IMR-90 (cell line): ENCODE data around the gene ULK1. TPM values are rescaled to one million over a fixed set of nuclear protein-coding genes. Genes with fewer than 3 reads are reported as not detected.

ENCODE experiments used
- ATAC-seq: fragments of 200-7000 bp; cut with Tn5 transposase; 2 replicates; pipeline ENCODE4 v1.9.1; 2020; ENCODE audit warnings: low read depth, mild to moderate bottlenecking, moderate library complexity
- BruUV-seq: library from RNA; stranded (reverse); fragments of 400-500 nt; replicated peaks from 2 replicates; lab custom pipeline; 2021; lab: Mats Ljungman, UMichigan
- CTCF ChIA-PET: fragments of 300-600 bp; formaldehyde crosslinking; extraction: SDS; loops from one replicate; lab custom pipeline; 2021; ENCODE audit warnings: antibody characterized with exemption; lab: Yijun Ruan, JAX
- POLR2A ChIA-PET: fragments of 300-600 bp; sonication (Branson Sonifier 250); formaldehyde crosslinking; loops from one replicate; lab custom pipeline; 2022; ENCODE audit warnings: antibody characterized with exemption; ENCODE audit not compliant: unreplicated experiment; lab: Charles Lee
- DNase-seq: peaks from one replicate; pipeline ENCODE4 v3.0.0; 2013
- H2AFZ ChIP-seq: replicated peaks from 2 replicates; pipeline ENCODE3; 2013; ENCODE audit warnings: low read length, mild to moderate bottlenecking; ENCODE audit not compliant: poor library complexity
- H2AK5ac ChIP-seq: 2 replicates; pipeline ENCODE4 v1.6.1; 2013; ENCODE audit warnings: low read depth, low read length, inconsistent platforms
- H2AK9ac ChIP-seq: replicated peaks from 2 replicates; pipeline ENCODE3; 2013; ENCODE audit warnings: mild to moderate bottlenecking, low read depth, low read length, moderate library complexity; ENCODE audit not compliant: poor library complexity
- H2BK120ac ChIP-seq: 2 replicates; pipeline ENCODE4 v1.6.1; 2013; ENCODE audit warnings: low read depth, low read length, inconsistent platforms
- H2BK15ac ChIP-seq: 3 replicates; pipeline ENCODE4 v1.6.1; 2013; ENCODE audit warnings: low read depth, low read length, inconsistent platforms
- H2BK20ac ChIP-seq: 2 replicates; pipeline ENCODE4 v1.6.1; 2013; ENCODE audit warnings: low read depth, mild to moderate bottlenecking, inconsistent platforms, low read length, moderate library complexity
- H2BK5ac ChIP-seq: 2 replicates; pipeline ENCODE4 v1.6.1; 2013; ENCODE audit warnings: mild to moderate bottlenecking, low read depth, low read length, inconsistent platforms; ENCODE audit not compliant: poor library complexity, severe bottlenecking
- H3K14ac ChIP-seq: replicated peaks from 2 replicates; pipeline ENCODE4 v1.6.1; 2013; ENCODE audit warnings: low read depth, low read length, inconsistent platforms
- H3K18ac ChIP-seq: 2 replicates; pipeline ENCODE4 v1.6.1; 2013; ENCODE audit warnings: low read depth, low read length, control low read depth
- H3K23ac ChIP-seq: 2 replicates; pipeline ENCODE4 v1.6.1; 2013; ENCODE audit warnings: low read depth, low read length, inconsistent platforms
- H3K27ac ChIP-seq: 2 replicates; pipeline ENCODE4 v1.5.1; 2013; ENCODE audit warnings: mild to moderate bottlenecking, control low read depth, low read length; ENCODE audit not compliant: insufficient read depth
- H3K27me3 ChIP-seq: 2 replicates; pipeline ENCODE4 v1.6.1; 2013; ENCODE audit warnings: low read length; ENCODE audit not compliant: control insufficient read depth, insufficient read depth
- H3K36me3 ChIP-seq: 2 replicates; pipeline ENCODE4 v1.6.1; 2013; ENCODE audit warnings: low read length, mixed read lengths; ENCODE audit not compliant: control insufficient read depth, insufficient read depth
- H3K4ac ChIP-seq: 2 replicates; pipeline ENCODE4 v1.6.1; 2013; ENCODE audit warnings: low read depth, low read length, inconsistent platforms
- H3K4me1 ChIP-seq: 2 replicates; pipeline ENCODE4 v1.6.1; 2013; ENCODE audit warnings: low read length, mixed read lengths; ENCODE audit not compliant: control insufficient read depth, insufficient read depth
- H3K4me2 ChIP-seq: 2 replicates; pipeline ENCODE4 v1.6.1; 2013; ENCODE audit warnings: low read depth, mild to moderate bottlenecking, control low read depth, low read length, moderate library complexity
- H3K4me3 ChIP-seq: 2 replicates; pipeline ENCODE4 v1.5.1; 2013; ENCODE audit warnings: low read depth, mild to moderate bottlenecking, control low read depth, low read length, moderate library complexity; ENCODE audit not compliant: insufficient read depth
- H3K56ac ChIP-seq: 2 replicates; pipeline ENCODE4 v1.6.1; 2013; ENCODE audit warnings: low read length, inconsistent platforms; ENCODE audit not compliant: insufficient read depth; ENCODE audit errors: extremely low read depth
- H3K79me1 ChIP-seq, 2 experiments: 2 replicates each; pipeline ENCODE4 v1.6.1; 2013; ENCODE audit warnings: low read length in 2 of 2, inconsistent platforms in 1 of 2, low read depth in 1 of 2
- H3K9ac ChIP-seq: 2 replicates; pipeline ENCODE4 v1.6.1; 2013; ENCODE audit warnings: low read depth, low read length, control low read depth
- H3K9me1 ChIP-seq: 2 replicates; pipeline ENCODE4 v1.6.1; 2013; ENCODE audit warnings: low read length, inconsistent platforms; ENCODE audit not compliant: insufficient read depth
- H3K9me3 ChIP-seq: 2 replicates; pipeline ENCODE4 v1.6.1; 2013; ENCODE audit warnings: low read length; ENCODE audit not compliant: control insufficient read depth, insufficient read depth
- H4K20me1 ChIP-seq: 2 replicates; pipeline ENCODE4 v1.6.1; 2013; ENCODE audit warnings: low read length, inconsistent platforms; ENCODE audit not compliant: insufficient read depth
- H4K5ac ChIP-seq: 2 replicates; pipeline ENCODE4 v1.6.1; 2013; ENCODE audit warnings: mild to moderate bottlenecking, low read depth, low read length, control low read depth
- H4K8ac ChIP-seq, 2 experiments: 2 replicates each; pipeline ENCODE4 v1.6.1; 2013; ENCODE audit warnings: low read depth in 2 of 2, low read length in 2 of 2, control low read depth in 1 of 2, inconsistent platforms in 1 of 2
- H4K91ac ChIP-seq: 2 replicates; pipeline ENCODE4 v1.6.1; 2013; ENCODE audit warnings: low read depth, low read length, inconsistent platforms; ENCODE audit not compliant: insufficient read depth
- BHLHE40 ChIP-seq: fragments of 150-350 bp; IDR thresholded peaks from 2 replicates; pipeline ENCODE4 v1.6.1; 2016; ENCODE audit warnings: mild to moderate bottlenecking, low read depth, low read length
- CEBPB ChIP-seq: IDR thresholded peaks from 2 replicates; pipeline ENCODE4 v1.6.1; 2012; ENCODE audit warnings: low read depth, low read length, improper control_type of control experiment
- CHD1 ChIP-seq: IDR thresholded peaks from 2 replicates; pipeline ENCODE4 v1.6.1; 2012; ENCODE audit warnings: low read depth, low read length, improper control_type of control experiment
- CTCF ChIP-seq: conservative IDR thresholded peaks from 2 replicates; pipeline ENCODE4 v1.5.1; 2012; ENCODE audit warnings: mild to moderate bottlenecking, low read depth, low read length, improper control_type of control experiment
- FOS ChIP-seq: fragments of 150-350 bp; IDR thresholded peaks from 2 replicates; pipeline ENCODE4 v1.6.1; 2016; ENCODE audit warnings: low read depth, low read length
- MAFK ChIP-seq: IDR thresholded peaks from 2 replicates; pipeline ENCODE4 v1.6.1; 2012; ENCODE audit warnings: low read depth, low read length, improper control_type of control experiment
- MXI1 ChIP-seq: IDR thresholded peaks from 2 replicates; pipeline ENCODE4 v1.6.1; 2012; ENCODE audit warnings: low read depth, mild to moderate bottlenecking, low read length, moderate library complexity, borderline replicate concordance
- NFE2L2 ChIP-seq: fragments of 150-350 bp; IDR thresholded peaks from 2 replicates; pipeline ENCODE4 v1.6.1; 2016; ENCODE audit warnings: low read depth, mild to moderate bottlenecking, low read length
- POLR2A ChIP-seq: IDR thresholded peaks from 2 replicates; pipeline ENCODE4 v1.6.1; 2012; ENCODE audit warnings: mild to moderate bottlenecking, low read depth, low read length
- WGBS, 2 experiments: methylation state at CpG; one replicate each; pipeline versions ENCODE4 v1.1.5 to v1.1.7; 2013; ENCODE audit warnings: missing lambda C conversion rate in 2 of 2; ENCODE audit not compliant: insufficient read length in 1 of 2; ENCODE audit errors: extremely low coverage in 2 of 2; 5-methylcytosine and 5-hydroxymethylcytosine counted together
- dilution Hi-C: fragments of 300-500 bp; cut with HindIII; formaldehyde crosslinking; loops from one replicate; pipeline ENCODE4 v1.14.3; 2018; ENCODE audit warnings: low sequenced_read_pairs; ENCODE audit not compliant: unreplicated experiment
- in situ Hi-C: fragments of 300-500 bp; cut with MboI; formaldehyde crosslinking; loops from 3 replicates; pipeline ENCODE4 v1.14.3; 2019; ENCODE audit warnings: low sequenced_read_pairs, inconsistent platforms, mixed read lengths
- intact Hi-C: fragments of 100-400 bp; cut with micrococcal nuclease; formaldehyde crosslinking; loops from 2 replicates; pipeline ENCODE4 v1.10.0; 2022
- polyA plus RNA-seq, 3 experiments: library from polyadenylated mRNA; depleted of rRNA; stranded (reverse); fragments of >200 nt; gene quantifications; 2 replicates each; pipeline ENCODE4 v1.2.3, GENCODE V29; 2012; ENCODE audit warnings: low replicate concordance in 1 of 3
- total RNA-seq: library from RNA; depleted of rRNA; stranded (reverse); fragments of >200 nt; gene quantifications from 2 replicates; pipeline ENCODE4 v1.2.3, GENCODE V29; 2012

The ULK1 gene
- total and polyA plus RNA-seq, 2 of the 4 experiments (the other 2 are of a cell fraction) = 1.8 to 19.2 TPM

- Histone ChIP-seq H4K91ac (no peak overlapping the region), H2AK9ac (no peak overlapping the region), H3K9me3 (no peaks in the 10 kb centered on the region), H3K4me2 (no peak overlapping the region), H3K36me3 (peaks cover 72% of the 10 kb centered on the region), H4K20me1 (peaks cover 14% of the 10 kb centered on the region; the same call in 1 of the 2 replicates), H3K23ac (no peak overlapping the region), H3K4me3 (no peak overlapping the region), H3K9me1 (no peaks in the 10 kb centered on the region), H2BK5ac (no peak overlapping the region), H3K9ac (no peak overlapping the region), H4K5ac (no peak overlapping the region), H2AFZ (no peak overlapping the region), H2BK120ac (no peak overlapping the region), H3K4me1 (peaks cover 9% of the 10 kb centered on the region), H2BK20ac (no peak overlapping the region), H3K4ac (no peak overlapping the region), H3K27ac (no peak overlapping the region), H3K79me1 (0 out of 4 replicates have a peak, but pooled peaks cover 0 to 10% of the 10 kb centered on the region in 2 experiments), H3K18ac (no peak overlapping the region), H2AK5ac (no peak overlapping the region), H3K14ac (no peak overlapping the region), H3K27me3 (no peaks in the 10 kb centered on the region), H2BK15ac (no peak overlapping the region), H4K8ac (no peak overlapping the region), H3K56ac (no peak overlapping the region)
- TF ChIP-seq FOS (no peak), BHLHE40 (no peak), MXI1 (no peak), CTCF (no peak), NFE2L2 (no peak), CEBPB (no peak), CHD1 (no peak), POLR2A (no peak), MAFK (no peak)
- no peak for DNase-seq
- intact Hi-C loops = no loop called here
- WGBS, 2 experiments = no CpG with 5 or more reads among the region's 8 CpGs
- POLR2A ChIA-PET = no interaction called here
- BruUV-seq = no TSS peak
- CTCF ChIA-PET = no interaction called here
- dilution Hi-C loops = no loop called here
- in situ Hi-C loops = no loop called here
- no peak for ATAC-seq
Observed at GRCh38 chr12:131913666-131914065, 19.2 kb downstream of the ULK1 start.
